ENCODE results near the gene STK32B. TPM values are rescaled to one million over a fixed set of nuclear protein-coding genes. Genes with fewer than 3 reads are reported as not detected.
A peak's percentile ranks its signal among the peaks of the same experiment; 100 is the strongest.

The STK32B gene
- polyA plus RNA-seq, 2 of the 4 experiments (the other 2 are of a cell fraction): 7.6 to 12.1 TPM

DNA sequence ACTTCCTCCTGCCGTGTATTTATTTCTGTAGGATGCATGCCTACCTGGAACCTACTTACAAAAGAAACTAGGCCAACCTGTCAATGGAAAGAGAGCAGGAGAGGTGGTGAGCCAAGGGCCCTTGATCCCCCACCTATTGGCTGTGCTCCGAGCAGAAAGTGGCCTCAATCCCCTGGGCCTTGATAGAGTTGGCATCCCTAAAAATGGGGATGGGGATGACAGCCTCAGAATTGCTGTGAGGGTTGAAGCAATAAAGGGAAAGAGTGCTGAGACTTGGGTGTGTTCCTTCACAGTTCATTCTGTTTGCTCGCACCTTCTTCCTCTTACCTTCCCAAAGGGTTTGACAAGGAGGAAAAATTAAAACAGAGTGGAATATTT, 314.7 kb downstream of the STK32B start (continued):
- TF ChIP-seq FOXS1 (CRISPR knock-in tag; IDR thresholded peaks at IDR 0.05) (peak; percentile 17; the same call in 1 of the 2 replicates), ZNF302 (CRISPR knock-in tag; IDR thresholded peaks at IDR 0.05) (peak; percentile 75), POLR2A (IDR thresholded peaks at IDR 0.05; ENCODE audit: low read length) (no peak), CHD4 (IDR thresholded peaks at IDR 0.05; ENCODE audit: borderline replicate concordance) (no peak), RNF2 (IDR thresholded peaks at IDR 0.05; ENCODE audit: borderline replicate concordance, low read depth) (no peak), HEYL (CRISPR knock-in tag; IDR thresholded peaks at IDR 0.05) (peak; percentile 76; the same call in 1 of the 2 replicates), MYC (IDR thresholded peaks at IDR 0.05; ENCODE audit: borderline replicate concordance, low read length) (no peak), FOSB (CRISPR knock-in tag; IDR thresholded peaks at IDR 0.05) (no peak), ZFP36 (IDR thresholded peaks at IDR 0.05; ENCODE audit: borderline replicate concordance, partially characterized antibody) (no peak), KDM1A (IDR thresholded peaks at IDR 0.05; ENCODE audit: low read depth) (no peak), CTCF (IDR thresholded peaks at IDR 0.05) (no peak)
- TF ChIP-seq, protein P1, sequence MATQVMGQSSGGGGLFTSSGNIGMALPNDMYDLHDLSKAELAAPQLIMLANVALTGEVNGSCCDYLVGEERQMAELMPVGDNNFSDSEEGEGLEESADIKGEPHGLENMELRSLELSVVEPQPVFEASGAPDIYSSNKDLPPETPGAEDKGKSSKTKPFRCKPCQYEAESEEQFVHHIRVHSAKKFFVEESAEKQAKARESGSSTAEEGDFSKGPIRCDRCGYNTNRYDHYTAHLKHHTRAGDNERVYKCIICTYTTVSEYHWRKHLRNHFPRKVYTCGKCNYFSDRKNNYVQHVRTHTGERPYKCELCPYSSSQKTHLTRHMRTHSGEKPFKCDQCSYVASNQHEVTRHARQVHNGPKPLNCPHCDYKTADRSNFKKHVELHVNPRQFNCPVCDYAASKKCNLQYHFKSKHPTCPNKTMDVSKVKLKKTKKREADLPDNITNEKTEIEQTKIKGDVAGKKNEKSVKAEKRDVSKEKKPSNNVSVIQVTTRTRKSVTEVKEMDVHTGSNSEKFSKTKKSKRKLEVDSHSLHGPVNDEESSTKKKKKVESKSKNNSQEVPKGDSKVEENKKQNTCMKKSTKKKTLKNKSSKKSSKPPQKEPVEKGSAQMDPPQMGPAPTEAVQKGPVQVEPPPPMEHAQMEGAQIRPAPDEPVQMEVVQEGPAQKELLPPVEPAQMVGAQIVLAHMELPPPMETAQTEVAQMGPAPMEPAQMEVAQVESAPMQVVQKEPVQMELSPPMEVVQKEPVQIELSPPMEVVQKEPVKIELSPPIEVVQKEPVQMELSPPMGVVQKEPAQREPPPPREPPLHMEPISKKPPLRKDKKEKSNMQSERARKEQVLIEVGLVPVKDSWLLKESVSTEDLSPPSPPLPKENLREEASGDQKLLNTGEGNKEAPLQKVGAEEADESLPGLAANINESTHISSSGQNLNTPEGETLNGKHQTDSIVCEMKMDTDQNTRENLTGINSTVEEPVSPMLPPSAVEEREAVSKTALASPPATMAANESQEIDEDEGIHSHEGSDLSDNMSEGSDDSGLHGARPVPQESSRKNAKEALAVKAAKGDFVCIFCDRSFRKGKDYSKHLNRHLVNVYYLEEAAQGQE (IDR thresholded peaks at IDR 0.05): no peak

DNA sequence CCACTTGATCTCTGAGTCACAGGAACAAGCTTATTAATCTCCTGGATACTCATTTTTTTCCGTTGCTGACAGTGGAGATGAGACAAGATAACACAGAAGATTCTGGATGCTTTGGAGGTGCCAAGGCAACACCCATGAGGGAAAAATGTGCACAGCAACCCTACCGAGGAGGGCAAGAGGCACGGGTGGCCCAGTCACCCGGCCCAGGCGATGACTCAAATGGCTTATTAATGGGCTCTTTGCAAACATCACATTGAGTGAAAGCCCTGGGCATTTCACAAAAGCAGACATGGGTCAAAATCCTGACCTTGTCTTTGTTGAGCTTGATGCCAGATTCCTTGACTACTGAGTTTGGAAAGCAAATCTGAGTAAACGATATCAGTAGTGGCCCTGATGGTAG, 315.1 kb downstream of the STK32B start:
- CTCF ChIA-PET: interaction anchor here (0.6 to 2.1 kb wide), 5 partner anchors 22 to 978 kb away, joined by 3 to 6 read pairs (median 3); partner anchors contain the start of gene STK32B
- Histone ChIP-seq H3K9me3 (no peaks in the 10 kb centered on the region), H3K4me3 (no peak overlapping the region), H3K4me2 (peak overlapping the region; percentile 73), H3K27ac (peak overlapping the region; percentile 75 to 91), H3K4me1 (peaks cover 65% of the 10 kb centered on the region)
- ATAC-seq (peak; percentile 86), DNase-seq (ENCODE audit: low read depth in 1 of 2, low spot score in 1 of 2) (peak; percentile 35 to 93), FAIRE-seq (peak; percentile 56)
- WGBS (ENCODE audit: missing lambda C conversion rate): 2% methylated on average over 6 of the region's 6 CpGs
- POLR2A ChIA-PET: interaction anchor here (0.6 to 1.1 kb wide), 4 partner anchors 145 to 398 kb away, joined by 3 read pairs; partner anchors contain the start of gene STK32B
- 0 out of 3 replicates have a peak, but pooled peaks have one; percentile 12 for TF ChIP-seq SMC3 (IDR thresholded peaks at IDR 0.05)
- TF ChIP-seq RAD21 (conservative IDR thresholded peaks at IDR 0.05 in 1 of 2, IDR thresholded peaks at IDR 0.05 in 1 of 2): peak; percentile 24 to 27; a peak in 1 of 5 replicates
- TF ChIP-seq FOSB (CRISPR knock-in tag; IDR thresholded peaks at IDR 0.05): no peak
- TF ChIP-seq HOXB5 (CRISPR knock-in tag; IDR thresholded peaks at IDR 0.05): peak; percentile 59; the same call in 1 of the 2 replicates
- no peak for TF ChIP-seq KDM5A (IDR thresholded peaks at IDR 0.05)
- no peak for TF ChIP-seq CHD4 (IDR thresholded peaks at IDR 0.05; ENCODE audit: borderline replicate concordance)
- no peak for TF ChIP-seq SREBF2 (IDR thresholded peaks at IDR 0.05)
- TF ChIP-seq ZC3H11A (IDR thresholded peaks at IDR 0.05): no peak
- no peak for TF ChIP-seq HEYL (CRISPR knock-in tag; IDR thresholded peaks at IDR 0.05)
- no peak for TF ChIP-seq PHF8 (IDR thresholded peaks at IDR 0.05; ENCODE audit: borderline replicate concordance, low read depth)
- TF ChIP-seq, protein P2, sequence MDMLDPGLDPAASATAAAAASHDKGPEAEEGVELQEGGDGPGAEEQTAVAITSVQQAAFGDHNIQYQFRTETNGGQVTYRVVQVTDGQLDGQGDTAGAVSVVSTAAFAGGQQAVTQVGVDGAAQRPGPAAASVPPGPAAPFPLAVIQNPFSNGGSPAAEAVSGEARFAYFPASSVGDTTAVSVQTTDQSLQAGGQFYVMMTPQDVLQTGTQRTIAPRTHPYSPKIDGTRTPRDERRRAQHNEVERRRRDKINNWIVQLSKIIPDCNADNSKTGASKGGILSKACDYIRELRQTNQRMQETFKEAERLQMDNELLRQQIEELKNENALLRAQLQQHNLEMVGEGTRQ (IDR thresholded peaks at IDR 0.05): no peak
- TF ChIP-seq HOXB13 (CRISPR knock-in tag; IDR thresholded peaks at IDR 0.05; ENCODE audit: low read depth): no peak
- TF ChIP-seq MYC (IDR thresholded peaks at IDR 0.05; ENCODE audit: borderline replicate concordance, low read length): no peak; the same call in 1 of the 2 replicates
- TF ChIP-seq NR3C1 (IDR thresholded peaks at IDR 0.05): no peak
- TF ChIP-seq CBX2 (IDR thresholded peaks at IDR 0.05; ENCODE audit: borderline replicate concordance, low read depth): no peak
- no peak for TF ChIP-seq CHD2 (IDR thresholded peaks at IDR 0.05; ENCODE audit: low read length, partially characterized antibody)
- no peak; the same call in 1 of the 2 replicates for TF ChIP-seq RARB (CRISPR knock-in tag; IDR thresholded peaks at IDR 0.05)
- TF ChIP-seq ZFP36 (IDR thresholded peaks at IDR 0.05; ENCODE audit: borderline replicate concordance, partially characterized antibody): no peak
- TF ChIP-seq MAZ (IDR thresholded peaks at IDR 0.05; ENCODE audit: borderline replicate concordance, low read depth, low read length): no peak
- TF ChIP-seq GATA3 (IDR thresholded peaks at IDR 0.05; ENCODE audit: borderline replicate concordance): peak; percentile 96
- TF ChIP-seq TP53 (CRISPR knock-in tag; IDR thresholded peaks at IDR 0.05): no peak
- TF ChIP-seq BCL3 (IDR thresholded peaks at IDR 0.05): 0 out of 3 replicates have a peak, but pooled peaks have one; percentile 64
- peak in 1 of 2 experiments; percentile 60; a peak in 2 of 5 replicates for TF ChIP-seq JUN (IDR thresholded peaks at IDR 0.05)
- TF ChIP-seq, protein P3, sequence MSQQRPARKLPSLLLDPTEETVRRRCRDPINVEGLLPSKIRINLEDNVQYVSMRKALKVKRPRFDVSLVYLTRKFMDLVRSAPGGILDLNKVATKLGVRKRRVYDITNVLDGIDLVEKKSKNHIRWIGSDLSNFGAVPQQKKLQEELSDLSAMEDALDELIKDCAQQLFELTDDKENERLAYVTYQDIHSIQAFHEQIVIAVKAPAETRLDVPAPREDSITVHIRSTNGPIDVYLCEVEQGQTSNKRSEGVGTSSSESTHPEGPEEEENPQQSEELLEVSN (IDR thresholded peaks at IDR 0.05; ENCODE audit: borderline replicate concordance, low read depth): no peak; the same call in 1 of the 2 replicates

Measured in A549 (cell line).